Caco-2 (cell line): ENCODE results near the gene SETD9. TPM values are rescaled to one million over a fixed set of nuclear protein-coding genes. Genes with fewer than 3 reads are reported as not detected.

Source experiments
- BruUV-seq: library from RNA; stranded (reverse); fragments of 400-500 nt; replicated peaks from 2 replicates; lab custom pipeline; 2021; lab: Mats Ljungman, UMichigan
- CTCF ChIA-PET: fragments of 300-600 bp; sonication (Branson Sonifier 250); formaldehyde crosslinking; loops from one replicate; lab custom pipeline; 2022; ENCODE audit warnings: antibody characterized with exemption; lab: Charles Lee
- POLR2A ChIA-PET: fragments of 300-600 bp; sonication (Branson Sonifier 250); formaldehyde crosslinking; loops from one replicate; lab custom pipeline; 2022; ENCODE audit warnings: antibody characterized with exemption; lab: Charles Lee
- DNase-seq, 2 experiments: peaks; one replicate each; pipeline versions ENCODE4 v3.0.0 to v3.0.0-alpha.2; 2020 to 2022
- H3K27me3 ChIP-seq: replicated peaks from 2 replicates; pipeline ENCODE4 v1.6.0; 2011; ENCODE audit warnings: low read length; ENCODE audit not compliant: control insufficient read depth, insufficient read depth
- H3K36me3 ChIP-seq: 2 replicates; pipeline ENCODE4 v1.5.1; 2011; ENCODE audit warnings: low read length; ENCODE audit not compliant: control insufficient read depth, insufficient read depth
- H3K4me1 ChIP-seq: fragments of 250-450 bp; sonication (Bioruptor Pico); 2 replicates; pipeline ENCODE4 v1.5.1; 2020; ENCODE audit warnings: mild to moderate bottlenecking
- H3K4me3 ChIP-seq: 2 replicates; pipeline ENCODE4 v1.5.1; 2011; ENCODE audit warnings: low read depth, mild to moderate bottlenecking, control low read depth, low read length
- H3K9me3 ChIP-seq: fragments of 250-450 bp; sonication (Bioruptor Pico); 2 replicates; pipeline ENCODE4 v1.5.1; 2020; ENCODE audit warnings: mild to moderate bottlenecking, moderate library complexity
- H3K27ac Mint-ChIP-seq: one replicate; pipeline ENCODE4 v1.8.0; 2022; ENCODE audit warnings: mixed read lengths; ENCODE audit not compliant: unreplicated experiment
- H3K27me3 Mint-ChIP-seq: one replicate; pipeline ENCODE4 v1.8.0; 2022; ENCODE audit warnings: mixed read lengths; ENCODE audit not compliant: insufficient read depth, unreplicated experiment
- H3K36me3 Mint-ChIP-seq: one replicate; pipeline ENCODE4 v1.8.0; 2022; ENCODE audit warnings: mild to moderate bottlenecking, mixed read lengths; ENCODE audit not compliant: insufficient read depth, unreplicated experiment
- H3K4me1 Mint-ChIP-seq: one replicate; pipeline ENCODE4 v1.8.0; 2022; ENCODE audit warnings: low read depth, mixed read lengths; ENCODE audit not compliant: unreplicated experiment
- H3K4me3 Mint-ChIP-seq: one replicate; pipeline ENCODE4 v1.8.0; 2022; ENCODE audit warnings: mild to moderate bottlenecking, moderate library complexity, mixed read lengths; ENCODE audit not compliant: unreplicated experiment
- H3K9me3 Mint-ChIP-seq: one replicate; pipeline ENCODE4 v1.8.0; 2022; ENCODE audit warnings: mixed read lengths; ENCODE audit not compliant: unreplicated experiment
- CTCF ChIP-seq, 2 experiments: fragments of 200-600 bp in 1 of 2; IDR thresholded peaks; 1 replicate in 1 of 2; 2 replicates in 1 of 2; pipeline versions ENCODE4 v1.5.1 to v1.8.0; 2011 to 2022; ENCODE audit warnings: antibody characterized with exemption in 1 of 2, control low read depth in 1 of 2, inconsistent platforms in 1 of 2, low read depth in 1 of 2, low read length in 1 of 2, mild to moderate bottlenecking in 1 of 2, moderate library complexity in 1 of 2; ENCODE audit not compliant: insufficient read depth in 1 of 2, severe bottlenecking in 1 of 2, unreplicated experiment in 1 of 2
- intact Hi-C: fragments of 100-400 bp; cut with micrococcal nuclease; formaldehyde crosslinking; loops from one replicate; pipeline ENCODE4 v1.10.0; 2022; ENCODE audit not compliant: unreplicated experiment
- total RNA-seq: library from RNA; stranded (reverse); gene quantifications from 2 replicates; pipeline ENCODE4 v1.2.3, GENCODE V29; 2022

SETD9 gene
- total RNA-seq, 1 experiment from 2014 or later: 10.5 TPM

- Histone ChIP-seq H3K4me3 (no peak overlapping the region), H3K36me3 (no peaks in the 10 kb centered on the region), H3K9me3 (no peaks in the 10 kb centered on the region), H3K4me1 (no peaks in the 10 kb centered on the region), H3K27me3 (no peaks in the 10 kb centered on the region)
- intact Hi-C loops: no loop called here
- TF ChIP-seq CTCF (IDR thresholded peaks at IDR 0.05; ENCODE audit: insufficient read depth in 1 of 2, low read depth in 1 of 2, low read length in 1 of 2, severe bottlenecking in 1 of 2, unreplicated experiment in 1 of 2): no peak
- BruUV-seq: no TSS peak
- ChIA-PET CTCF (no interaction called here), POLR2A (no interaction called here)
- Mint-ChIP-seq H3K27ac (no peak overlapping the region), H3K9me3 (no peaks in the 10 kb centered on the region), H3K27me3 (no peaks in the 10 kb centered on the region), H3K4me3 (no peak overlapping the region), H3K4me1 (no peaks in the 10 kb centered on the region), H3K36me3 (peaks cover 62% of the 10 kb centered on the region)
- DNase-seq: no peak
Observed at GRCh38 chr5:56934325-56934724, 24.9 kb downstream of the SETD9 start.

GRCh38 chr5:56938858-56939257, 29.5 kb downstream of the SETD9 start:
- Mint-ChIP-seq H3K27ac (no peak overlapping the region), H3K36me3 (peaks cover 69% of the 10 kb centered on the region), H3K9me3 (no peaks in the 10 kb centered on the region), H3K4me1 (no peaks in the 10 kb centered on the region), H3K27me3 (no peaks in the 10 kb centered on the region), H3K4me3 (no peak overlapping the region)
- POLR2A ChIA-PET: no interaction called here
- Histone ChIP-seq H3K4me1 (no peaks in the 10 kb centered on the region), H3K9me3 (no peaks in the 10 kb centered on the region), H3K4me3 (no peak overlapping the region), H3K27me3 (no peaks in the 10 kb centered on the region), H3K36me3 (peaks cover 3% of the 10 kb centered on the region; the same call in 1 of the 2 replicates)
- intact Hi-C loops: no loop called here
- TF ChIP-seq CTCF (IDR thresholded peaks at IDR 0.05; ENCODE audit: insufficient read depth in 1 of 2, low read depth in 1 of 2, low read length in 1 of 2, severe bottlenecking in 1 of 2, unreplicated experiment in 1 of 2): no peak
- no TSS peak for BruUV-seq
- CTCF ChIA-PET: no interaction called here
- no peak for DNase-seq

GRCh38 chr5:56941981-56942380, 32.6 kb downstream of the SETD9 start:
- no peaks in the 10 kb centered on the region for H3K4me1 Mint-ChIP-seq
- no peaks in the 10 kb centered on the region for H3K9me3 Mint-ChIP-seq
- CTCF ChIA-PET: no interaction called here
- no peak for TF ChIP-seq CTCF (IDR thresholded peaks at IDR 0.05; ENCODE audit: insufficient read depth in 1 of 2, low read depth in 1 of 2, low read length in 1 of 2, severe bottlenecking in 1 of 2, unreplicated experiment in 1 of 2)
- H3K36me3 Mint-ChIP-seq: peaks cover 56% of the 10 kb centered on the region
- H3K4me1 ChIP-seq: no peaks in the 10 kb centered on the region
- no peaks in the 10 kb centered on the region for H3K9me3 ChIP-seq
- H3K27me3 ChIP-seq: no peaks in the 10 kb centered on the region
- DNase-seq: no peak
- no peak overlapping the region for H3K4me3 ChIP-seq
- BruUV-seq: no TSS peak
- no peak overlapping the region for H3K27ac Mint-ChIP-seq
- no peak overlapping the region for H3K4me3 Mint-ChIP-seq
- H3K36me3 ChIP-seq: peaks cover 4% of the 10 kb centered on the region; the same call in 1 of the 2 replicates
- H3K27me3 Mint-ChIP-seq: no peaks in the 10 kb centered on the region
- POLR2A ChIA-PET: no interaction called here
- intact Hi-C loops: no loop called here
